Stimulated activated CD4-positive, alpha-beta T cell treated with anti-CD3 and anti-CD28 coated beads, Interleukin-4, amount 100 ng/mL, for 1 hour (primary cell): ENCODE measurements around the gene OR5A1.
"Not testable (repeated sequence)": the region's sequence is repeated elsewhere in the genome, so short reads cannot be mapped to it uniquely, and the experiment has no call there.

Experiments used
- DNase-seq: peaks from one replicate; pipeline ENCODE4 v3.0.0-alpha.2; 2020

The OR5A1 gene

GRCh38 chr11:59436169-59436568, at the start of gene OR5A1:
Gene OR5A1, plus strand, starts transcription at chr11:59436469. Its CDS starts 6,700 bp downstream, at chr11:59443169.
- no peak for DNase-seq

GRCh38 chr11:59394186-59394585, 42.1 kb upstream of the OR5A1 start:
- DNase-seq: no peak

DNA sequence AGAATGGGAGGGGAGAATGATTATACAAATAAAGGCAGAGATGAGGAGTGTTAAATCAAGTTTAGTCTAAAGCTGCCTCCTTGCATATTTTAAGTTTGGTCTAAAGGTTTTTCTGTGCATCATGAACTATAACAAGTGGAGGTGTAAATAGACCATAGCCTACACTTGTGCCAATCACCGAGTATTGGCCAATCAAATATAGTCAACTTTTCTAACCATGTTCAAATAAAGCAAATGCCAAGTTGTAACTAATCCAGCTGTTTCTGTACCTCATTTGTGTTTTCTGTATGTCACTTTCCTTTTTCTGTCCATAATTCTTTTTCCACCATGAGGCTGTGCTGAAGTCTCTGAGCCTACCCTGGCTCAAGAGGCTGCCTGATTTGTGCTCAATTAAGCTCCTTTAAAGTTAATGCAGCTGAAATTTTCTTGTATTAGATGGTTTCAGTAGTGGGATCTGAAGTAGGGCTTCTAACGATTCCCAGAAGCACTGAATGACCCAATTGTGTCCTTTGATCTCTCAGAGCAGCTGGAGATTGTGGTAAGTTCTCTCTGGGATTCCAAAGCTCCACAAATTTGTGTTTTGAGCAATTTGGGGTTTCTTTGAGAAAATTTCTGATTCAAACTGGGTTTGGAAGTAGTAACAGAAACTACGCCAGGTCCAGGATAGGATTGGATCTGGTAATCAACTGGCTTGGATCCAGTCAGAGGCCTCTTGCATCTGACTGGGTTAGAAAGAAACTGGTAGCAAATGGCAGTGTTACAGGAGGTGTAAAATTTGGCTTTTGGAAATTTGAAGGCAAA, 35.6 kb upstream of the OR5A1 start:
- no peak for DNase-seq

- no peak for DNase-seq
Measured at GRCh38 chr11:59401262-59401552, 35.1 kb upstream of the OR5A1 start.

- DNase-seq: no peak
Measured at GRCh38 chr11:59403546-59403945, 32.7 kb upstream of the OR5A1 start.

- no peak for DNase-seq
Measured at GRCh38 chr11:59413646-59414045, 22.6 kb upstream of the OR5A1 start.

DNA sequence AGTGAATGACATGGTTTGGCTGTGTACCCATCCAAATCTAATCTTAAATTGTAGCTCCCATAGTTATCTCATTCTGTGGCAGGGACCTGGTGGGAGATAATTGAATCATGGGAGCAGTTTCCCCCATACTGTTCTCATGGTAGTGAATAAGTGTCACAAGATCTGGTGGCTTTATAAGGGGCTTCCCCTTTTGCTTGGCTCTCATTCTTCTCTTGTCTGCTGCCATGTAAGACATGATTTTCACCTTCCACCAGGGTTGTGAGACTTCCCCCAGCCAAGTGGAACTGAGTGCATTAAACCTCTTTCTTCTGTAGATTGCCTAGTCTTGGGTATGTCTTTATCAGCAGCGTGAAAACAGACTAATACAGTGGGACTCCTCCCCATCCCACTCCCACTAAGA, 21.2 kb upstream of the OR5A1 start:
- DNase-seq: no peak

DNA sequence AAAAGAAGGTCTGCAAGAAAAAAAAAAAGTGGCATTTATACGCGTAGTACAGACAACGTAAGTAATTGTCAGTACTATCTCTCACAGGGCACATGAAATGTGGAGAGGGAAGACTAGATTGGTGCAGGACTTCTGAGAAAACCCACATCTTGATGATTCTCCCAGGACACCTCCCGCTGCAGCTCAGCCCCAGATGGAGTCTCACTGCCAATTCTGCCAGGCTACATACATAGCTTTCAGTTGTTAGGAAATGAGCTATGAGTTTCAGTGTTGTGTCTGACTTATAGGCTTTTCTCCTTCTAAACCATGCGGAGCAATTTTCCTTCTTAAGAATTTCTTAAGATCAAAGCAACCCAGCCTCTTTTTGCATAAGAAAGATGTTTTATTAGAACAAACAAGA, 19.7 kb upstream of the OR5A1 start:
- DNase-seq: no peak

DNA sequence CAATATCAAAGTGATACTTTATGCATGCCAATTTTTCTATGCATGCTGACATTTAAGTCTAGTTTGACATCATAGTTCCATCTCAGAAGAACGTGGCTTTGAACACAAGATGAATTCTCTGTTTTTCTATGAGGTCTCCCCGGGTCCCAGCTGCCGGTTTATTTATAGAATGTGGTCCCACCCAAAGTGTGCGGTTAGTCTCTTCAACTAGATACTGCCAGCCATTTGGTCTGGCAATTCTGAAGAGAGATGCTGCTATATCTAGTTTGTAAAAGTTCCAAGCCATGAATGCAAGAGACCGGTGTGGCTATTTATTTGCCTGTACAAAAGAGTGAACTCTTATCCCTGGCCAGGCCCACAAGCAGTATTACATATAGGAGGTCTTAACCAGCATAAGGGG, 19.2 kb upstream of the OR5A1 start:
- DNase-seq: no peak

DNA sequence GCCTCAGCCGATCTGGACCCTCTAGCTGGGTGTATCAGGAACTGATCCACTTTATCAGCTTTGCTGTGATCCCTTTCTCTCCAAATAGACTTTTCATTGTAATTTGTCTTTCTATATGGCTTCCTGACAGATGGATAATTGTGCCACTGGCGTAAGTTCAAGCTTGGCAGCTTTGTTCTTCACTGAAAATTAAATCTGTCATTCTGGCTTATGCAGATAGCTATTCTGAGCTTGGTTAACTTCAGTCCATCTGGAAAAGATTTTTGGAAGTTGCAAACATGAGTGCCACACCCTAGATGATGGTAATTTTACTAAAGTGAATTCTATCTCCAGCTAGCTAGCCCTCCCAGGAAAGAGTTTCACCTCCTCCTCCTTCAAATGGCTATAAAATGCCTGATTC, 18.1 kb upstream of the OR5A1 start:
- no peak for DNase-seq

GRCh38 chr11:59423835-59424234, 12.4 kb upstream of the OR5A1 start:
- DNase-seq: no peak

DNA sequence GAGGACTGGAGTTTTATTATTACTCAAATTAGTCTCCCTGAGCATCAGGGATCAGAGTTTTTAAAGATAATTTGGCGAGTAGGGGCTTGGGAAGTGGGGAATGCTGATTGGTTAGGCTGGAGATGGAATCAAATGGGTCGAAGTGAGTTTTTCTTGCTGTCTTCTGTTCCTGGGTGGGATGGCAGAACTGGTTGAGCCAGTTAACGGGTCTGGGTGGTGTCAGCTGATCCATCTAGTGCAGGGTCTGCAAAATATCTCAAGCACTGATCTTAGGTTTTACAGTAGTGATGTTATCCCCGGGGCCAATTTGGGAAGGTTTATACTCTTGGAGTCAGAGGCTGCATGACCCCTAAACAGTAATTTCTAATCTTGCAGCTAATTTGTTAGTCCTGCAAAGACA, 11.1 kb upstream of the OR5A1 start:
- DNase-seq: no peak

DNA sequence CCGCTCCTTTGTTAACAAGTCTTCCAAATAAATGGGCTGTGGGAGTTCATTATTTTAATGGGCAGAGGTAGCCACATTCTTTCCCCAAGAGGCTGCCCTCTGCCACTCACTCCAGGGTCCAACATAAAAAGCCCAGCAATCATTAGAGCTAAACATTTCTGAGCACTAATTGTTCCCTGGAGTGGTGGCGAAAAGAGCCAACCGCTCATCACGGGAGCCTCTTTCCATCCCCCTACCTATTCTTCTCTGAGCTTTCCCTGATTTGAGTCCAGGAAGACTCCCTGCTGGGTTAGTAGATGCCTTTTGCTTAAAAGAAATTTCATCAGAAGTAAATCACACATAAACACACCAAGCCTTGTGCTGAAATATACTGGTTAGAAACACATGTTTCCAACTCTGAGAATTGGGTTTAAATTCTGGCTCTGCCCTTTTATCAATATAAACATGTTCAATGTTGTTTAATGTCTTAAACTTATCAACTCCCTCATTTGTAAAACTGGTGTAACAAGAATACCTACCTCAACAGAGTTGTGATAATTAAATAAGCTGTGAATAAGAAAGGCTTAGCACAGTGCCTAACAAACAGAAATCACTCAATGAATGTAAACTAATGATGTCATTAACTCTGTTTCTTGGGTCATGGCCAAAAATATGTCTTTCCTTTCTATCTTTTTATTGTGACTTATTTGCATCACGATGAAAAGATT, 9.8 kb upstream of the OR5A1 start, which contains the start of gene OR5A2:
Gene OR5A2, minus strand, starts transcription at position 53 of the 707 bp plus-strand sequence. CDS start 3,460 bp downstream, outside the sequence.
- DNase-seq: no peak

GRCh38 chr11:59427068-59427382, 9.2 kb upstream of the OR5A1 start:
- DNase-seq: no peak

GRCh38 chr11:59429924-59430516, 6.2 kb upstream of the OR5A1 start:
- no peak for DNase-seq

DNA sequence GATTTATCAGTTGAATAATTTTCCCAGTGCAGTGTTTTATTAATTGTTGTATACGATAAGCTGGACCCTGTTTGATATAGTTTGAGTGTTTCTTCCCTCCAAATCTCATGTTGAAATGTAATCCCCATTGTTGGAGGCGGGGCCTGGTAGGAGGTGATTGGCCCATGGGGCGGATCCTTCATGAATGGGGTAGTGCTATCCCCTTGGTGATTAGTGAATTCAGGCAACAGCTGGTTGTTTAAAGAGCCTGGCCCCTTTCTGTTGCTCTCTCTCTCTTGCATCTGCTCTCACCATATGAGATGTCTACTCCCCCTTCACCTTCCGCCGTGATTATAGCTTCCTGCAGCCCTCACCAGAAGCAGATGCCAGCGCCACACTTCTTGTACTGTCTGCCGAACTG, 1.5 kb downstream of the OR5A1 start:
- DNase-seq: no peak

GRCh38 chr11:59445624-59446023, 9.4 kb downstream of the OR5A1 start:
- DNase-seq: not testable (repeated sequence)

DNA sequence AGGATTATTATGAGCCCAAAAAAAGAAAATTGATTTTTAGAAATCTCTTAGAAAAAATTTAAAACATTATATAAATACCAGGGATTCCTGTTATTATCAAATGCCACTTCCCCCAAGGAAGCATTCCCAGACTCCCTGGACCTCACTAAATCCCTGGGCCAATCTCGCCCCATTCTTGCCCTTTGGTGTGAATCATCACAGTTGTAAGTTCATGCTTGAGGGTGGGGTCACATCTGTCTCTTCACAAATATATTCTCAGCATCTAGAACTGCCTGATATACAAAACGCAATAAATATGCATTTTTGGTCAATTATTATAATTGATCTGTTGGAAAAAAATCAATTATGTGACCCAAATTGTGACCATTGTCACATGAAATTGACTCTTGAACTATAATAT, 12.2 kb downstream of the OR5A1 start:
- DNase-seq: no peak

- DNase-seq: no peak
Measured at GRCh38 chr11:59456661-59457060, 20.4 kb downstream of the OR5A1 start, which contains the start of gene OR4D6. Gene OR4D6, plus strand, starts transcription at chr11:59456961. Its CDS starts 0 bp downstream, at chr11:59456961.

DNA sequence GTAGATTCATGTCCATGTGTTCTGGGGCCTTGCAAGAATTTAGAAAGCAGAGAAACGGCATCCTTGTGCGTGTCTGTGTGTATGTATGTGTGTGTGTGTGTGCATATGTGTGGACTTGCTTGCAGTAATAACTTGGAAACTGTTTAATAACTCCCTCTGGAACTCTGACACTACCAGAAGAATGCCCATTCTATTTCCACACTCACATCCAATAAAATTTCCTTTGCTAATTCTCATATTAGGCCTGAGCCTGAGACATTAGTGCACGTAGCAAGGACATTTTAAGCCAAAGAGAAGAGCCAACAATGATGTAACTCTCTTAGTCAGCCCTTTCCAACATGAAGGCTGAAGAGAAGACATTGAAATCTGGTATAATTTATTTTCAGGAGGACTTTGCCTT, 23.6 kb downstream of the OR5A1 start:
- DNase-seq: no peak

GRCh38 chr11:59463190-59463641, 26.9 kb downstream of the OR5A1 start:
- no peak for DNase-seq

DNA sequence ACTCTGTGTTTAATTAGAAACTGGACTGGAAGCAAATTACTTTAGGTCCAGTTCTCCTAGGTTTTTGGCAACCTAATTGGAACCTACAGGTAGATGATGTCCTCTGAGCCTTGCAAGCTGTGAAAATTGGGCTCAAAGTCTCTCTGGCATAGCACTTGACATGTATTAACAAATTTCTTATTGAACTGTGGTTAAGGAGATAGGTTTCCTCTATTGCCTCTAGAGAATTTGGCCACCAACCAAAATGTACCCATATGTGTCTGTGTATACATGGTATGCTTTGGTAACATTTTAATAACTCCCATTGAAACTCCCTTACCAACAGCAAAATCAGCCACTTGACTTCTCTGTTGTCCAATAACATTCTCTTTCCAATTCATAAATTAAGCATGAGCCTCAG, 36.7 kb downstream of the OR5A1 start, which contains the start of gene OR4D10:
Gene OR4D10, plus strand, starts transcription at position 301 of the 400 bp plus-strand sequence. CDS start 4,115 bp downstream, outside the sequence.
- DNase-seq: no peak

DNA sequence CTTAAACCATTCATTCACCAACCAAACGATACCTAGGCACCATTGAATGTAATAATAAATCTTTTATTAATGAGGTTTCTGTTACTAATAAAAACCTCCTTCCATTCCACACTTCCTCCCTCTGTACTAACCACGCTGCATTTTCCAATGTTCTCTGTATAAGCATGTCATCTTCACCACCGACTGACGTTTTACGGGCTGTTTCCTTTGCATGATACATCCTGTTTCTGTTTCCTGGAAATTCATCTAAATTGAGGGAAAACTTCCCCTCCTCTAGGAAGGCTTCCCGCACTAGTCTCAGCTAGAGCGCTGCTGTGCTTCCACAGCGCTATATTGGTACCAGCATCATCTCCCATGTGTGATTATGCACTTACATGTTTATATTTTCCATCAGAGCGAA, 38.9 kb downstream of the OR5A1 start:
- DNase-seq: no peak

DNA sequence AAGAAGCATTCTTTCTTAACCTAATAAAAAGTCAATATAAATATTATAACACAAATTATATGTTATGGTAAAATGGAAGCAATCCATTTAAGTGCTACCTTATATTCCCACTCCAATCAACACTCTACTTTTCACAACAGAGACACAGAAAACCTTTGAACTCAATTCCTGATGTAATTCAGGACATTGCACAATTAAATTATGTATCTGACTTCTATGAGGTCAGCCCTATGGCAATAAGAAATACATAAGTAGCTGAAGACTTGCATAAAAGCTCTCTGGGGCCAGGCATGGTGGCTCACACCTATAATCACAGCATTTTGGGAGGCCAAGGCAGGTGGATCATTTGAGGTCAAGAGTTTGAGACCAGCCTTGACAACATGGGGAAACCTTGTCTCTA, 43.6 kb downstream of the OR5A1 start:
- DNase-seq: no peak
